Stimulated activated CD4-positive, alpha-beta T cell treated with anti-CD3 and anti-CD28 coated beads, TNF-alpha, amount 100 ng/mL, for 24 hours (primary cell): ENCODE data around the gene MYO18A.
"Not testable (repeated sequence)": the region's sequence is repeated elsewhere in the genome, so short reads cannot be mapped to it uniquely, and the experiment has no call there.

Experiments used
- DNase-seq, 3 experiments: peaks; one replicate each; pipeline ENCODE4 v3.0.0-alpha.2; 2020; ENCODE audit warnings: low read depth in 3 of 3

Gene MYO18A

DNA sequence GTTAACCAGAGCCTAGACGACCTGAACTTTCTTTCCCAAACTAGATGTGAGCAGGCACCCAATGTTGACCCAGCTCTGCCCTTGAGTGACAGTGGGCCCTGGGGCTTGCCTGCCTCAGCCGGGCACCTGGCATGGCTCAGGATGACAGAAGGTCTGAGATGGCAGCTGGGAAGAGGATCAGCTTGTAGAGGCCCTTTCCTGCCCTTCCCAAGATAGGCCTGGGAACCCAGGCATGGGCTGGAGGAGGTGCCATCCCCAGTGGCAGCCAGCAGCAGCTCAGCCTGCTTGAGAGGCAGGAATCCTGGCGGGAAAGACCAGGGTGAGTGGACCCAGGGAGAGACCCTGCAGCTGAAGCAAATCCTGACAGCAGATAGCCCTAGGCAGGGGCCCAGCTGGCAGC is 78.2 kb downstream of the MYO18A start:
- DNase-seq = no peak

DNA sequence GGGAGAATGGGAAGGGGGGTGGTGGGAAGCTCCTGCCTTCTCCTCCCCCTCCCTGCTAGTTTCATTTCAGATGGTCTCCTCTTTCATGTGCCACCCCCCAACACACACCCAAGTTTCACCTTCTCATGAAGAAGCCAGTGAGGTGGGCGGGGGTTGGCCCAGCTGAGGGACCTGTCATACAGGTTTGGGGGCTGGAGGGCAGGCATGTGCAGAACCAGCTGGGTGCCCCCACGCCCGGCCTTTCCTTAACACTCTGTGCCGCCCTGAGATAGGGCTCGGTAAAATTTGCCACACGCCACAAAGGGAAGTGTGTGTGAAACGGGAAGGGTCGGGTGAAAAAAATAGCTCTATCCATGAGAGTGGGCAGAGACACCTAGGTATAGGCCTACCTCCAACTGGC is 79.9 kb downstream of the MYO18A start:
- no peak for DNase-seq

DNA sequence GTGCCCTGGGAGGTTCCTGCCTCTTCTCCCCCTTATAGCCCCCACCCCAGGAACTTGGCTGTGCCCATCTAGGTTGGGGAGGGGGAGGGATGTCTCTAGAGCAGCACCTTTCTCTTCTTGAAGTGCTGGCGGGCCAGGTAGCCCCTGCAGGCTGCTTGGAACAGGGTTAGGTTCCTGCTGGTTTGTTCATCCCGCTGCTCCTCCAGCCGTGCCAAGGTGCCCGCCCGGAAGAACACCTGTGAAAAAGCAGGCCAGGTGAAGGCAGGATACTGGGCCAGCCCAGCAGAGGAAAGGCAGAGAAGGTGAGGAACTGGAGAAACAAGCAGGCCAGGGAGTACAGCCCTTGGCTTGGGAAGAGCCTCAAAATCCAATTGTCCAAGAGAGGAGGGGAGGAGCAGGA is 80.7 kb downstream of the MYO18A start:
- no peak for DNase-seq

DNA sequence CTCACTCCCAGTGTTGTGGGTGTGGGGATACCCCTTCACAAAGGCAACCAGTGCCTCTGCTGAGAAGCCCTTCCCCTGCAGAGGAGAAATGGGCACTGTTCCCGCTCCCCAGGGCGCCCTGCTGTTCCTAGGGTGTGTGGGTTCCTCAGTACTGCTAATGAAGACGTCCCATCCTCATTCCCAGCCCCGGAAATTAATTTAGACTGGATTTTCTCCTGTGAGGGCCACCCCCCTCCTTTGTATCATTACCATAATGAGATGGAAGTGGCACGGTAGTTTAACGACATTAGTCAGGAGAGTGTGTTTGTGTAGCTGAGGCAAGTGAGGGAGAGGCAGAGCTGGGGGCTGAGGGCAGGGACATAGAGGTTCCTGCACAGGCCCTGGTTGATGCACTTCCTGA is 84.1 kb downstream of the MYO18A start:
- DNase-seq = no peak

DNA sequence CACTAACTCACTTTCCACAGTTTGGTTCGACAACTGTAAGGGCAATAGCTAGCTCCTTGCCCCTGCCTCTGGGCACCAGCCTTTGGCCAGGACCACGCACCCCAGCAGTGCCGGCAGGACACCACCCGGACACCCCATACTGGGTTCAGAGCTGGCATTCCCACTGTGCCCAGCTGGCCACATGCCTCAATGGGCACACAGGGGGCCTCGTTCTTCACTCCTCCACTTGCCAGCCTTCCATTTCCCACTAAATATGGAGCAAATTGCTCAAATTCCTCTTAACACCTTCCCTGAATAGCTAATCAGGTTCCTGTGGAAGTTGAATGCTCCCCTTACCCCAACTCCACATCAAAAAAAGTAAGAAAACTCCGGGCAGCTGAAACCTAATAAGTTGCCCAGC is 84.8 kb downstream of the MYO18A start:
- no peak for DNase-seq

DNA sequence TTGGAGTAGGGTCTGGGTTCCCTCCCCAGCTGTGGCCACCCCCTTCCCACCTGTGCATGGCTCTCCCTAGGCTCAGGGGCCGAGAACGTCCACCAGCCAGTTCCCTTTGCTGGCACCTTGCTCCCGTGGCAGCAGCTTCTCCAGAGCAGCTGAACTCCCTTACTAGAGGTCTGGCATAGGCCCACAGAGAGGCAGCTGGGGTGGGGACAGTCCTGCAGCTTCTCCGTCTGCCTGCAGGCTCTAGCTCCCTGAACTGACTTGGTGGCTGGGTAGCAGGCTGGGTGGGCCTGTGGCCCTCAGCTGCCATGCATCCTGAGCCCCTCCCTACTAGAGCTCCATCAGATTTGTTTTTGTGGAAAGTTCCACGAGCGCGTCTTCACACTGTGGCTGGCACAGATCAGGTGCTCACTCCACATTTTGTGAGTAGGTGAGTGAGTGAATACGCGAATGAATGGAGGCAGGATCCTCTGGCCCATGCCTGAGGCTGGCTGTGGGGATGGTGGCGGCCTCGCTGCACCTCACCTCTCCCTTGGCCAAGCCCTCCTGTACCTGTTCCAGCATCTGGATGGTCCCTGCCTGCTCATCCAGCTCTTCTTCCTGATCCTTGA is 86.0 kb downstream of the MYO18A start:
- no peak for DNase-seq

DNA sequence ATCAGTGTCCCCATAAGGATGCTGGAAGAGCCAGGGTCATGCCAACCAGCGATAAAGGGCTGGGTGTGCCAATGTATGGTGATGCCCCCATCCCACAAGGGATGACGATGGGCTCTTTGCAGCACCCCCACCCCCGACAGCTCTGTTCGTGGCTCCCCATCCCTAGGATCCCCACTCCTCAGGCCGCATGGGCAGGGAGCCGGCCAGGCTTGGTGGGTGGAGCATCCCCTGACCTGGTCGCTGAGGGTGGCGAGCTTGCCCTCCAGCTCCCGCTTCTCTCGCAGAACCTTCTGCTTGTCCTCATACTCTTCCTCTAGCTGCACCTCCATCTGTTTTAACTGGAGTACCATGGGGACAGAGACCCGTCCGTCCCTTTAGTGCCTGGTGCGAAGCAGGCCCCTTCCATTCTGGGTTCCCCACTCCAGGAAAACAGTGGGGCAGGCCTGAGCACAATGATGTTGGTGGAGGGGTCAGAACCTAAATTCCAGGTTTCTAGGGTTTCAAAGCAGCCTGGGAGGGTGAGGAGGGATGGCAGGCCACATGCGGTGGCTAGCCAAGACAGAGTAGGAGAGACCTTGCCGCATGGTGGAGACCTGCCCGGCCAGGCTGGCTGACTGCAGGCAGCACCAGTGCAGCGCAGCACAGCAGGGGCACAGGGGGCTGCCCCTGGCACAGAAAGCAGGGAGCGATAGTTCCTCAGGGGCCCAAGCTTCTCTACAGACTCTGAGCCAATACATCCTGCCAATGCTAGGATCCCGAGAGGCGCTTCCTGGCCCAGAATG is 86.9 kb downstream of the MYO18A start:
- DNase-seq = no peak

DNA sequence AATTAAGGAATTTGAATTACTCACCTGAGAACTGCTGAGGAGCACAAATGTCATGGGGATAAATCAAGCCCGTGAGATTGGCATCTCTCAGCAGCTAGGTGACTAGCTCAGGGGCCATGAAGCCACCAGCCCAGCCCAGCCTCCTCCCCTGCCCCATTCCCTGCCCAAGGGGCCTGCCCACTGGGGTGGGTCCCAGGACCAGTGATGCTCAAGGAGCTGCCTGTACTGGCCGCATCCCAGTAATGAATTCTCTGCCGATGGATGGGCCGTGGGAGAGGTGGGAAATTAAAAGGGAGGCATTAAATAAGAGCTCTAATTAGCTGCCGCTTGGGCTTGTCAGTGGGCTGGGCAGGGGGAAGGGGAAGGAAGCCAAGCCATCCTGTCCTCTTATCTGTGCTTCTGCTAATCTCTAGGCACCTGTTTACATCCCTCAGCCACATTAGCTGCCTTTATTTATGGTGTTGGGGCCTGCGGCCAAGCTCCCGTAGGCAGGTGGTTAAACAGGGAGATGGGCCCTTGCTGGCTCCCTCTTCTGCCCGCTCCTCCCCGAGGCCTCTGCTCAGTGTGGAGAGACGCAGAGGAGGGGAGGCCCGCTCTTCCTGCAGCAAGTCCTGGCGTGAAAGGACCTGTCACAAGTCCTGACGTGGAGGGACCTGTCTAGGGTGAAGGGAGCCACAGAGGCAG is 88.5 kb downstream of the MYO18A start:
- no peak for DNase-seq

DNA sequence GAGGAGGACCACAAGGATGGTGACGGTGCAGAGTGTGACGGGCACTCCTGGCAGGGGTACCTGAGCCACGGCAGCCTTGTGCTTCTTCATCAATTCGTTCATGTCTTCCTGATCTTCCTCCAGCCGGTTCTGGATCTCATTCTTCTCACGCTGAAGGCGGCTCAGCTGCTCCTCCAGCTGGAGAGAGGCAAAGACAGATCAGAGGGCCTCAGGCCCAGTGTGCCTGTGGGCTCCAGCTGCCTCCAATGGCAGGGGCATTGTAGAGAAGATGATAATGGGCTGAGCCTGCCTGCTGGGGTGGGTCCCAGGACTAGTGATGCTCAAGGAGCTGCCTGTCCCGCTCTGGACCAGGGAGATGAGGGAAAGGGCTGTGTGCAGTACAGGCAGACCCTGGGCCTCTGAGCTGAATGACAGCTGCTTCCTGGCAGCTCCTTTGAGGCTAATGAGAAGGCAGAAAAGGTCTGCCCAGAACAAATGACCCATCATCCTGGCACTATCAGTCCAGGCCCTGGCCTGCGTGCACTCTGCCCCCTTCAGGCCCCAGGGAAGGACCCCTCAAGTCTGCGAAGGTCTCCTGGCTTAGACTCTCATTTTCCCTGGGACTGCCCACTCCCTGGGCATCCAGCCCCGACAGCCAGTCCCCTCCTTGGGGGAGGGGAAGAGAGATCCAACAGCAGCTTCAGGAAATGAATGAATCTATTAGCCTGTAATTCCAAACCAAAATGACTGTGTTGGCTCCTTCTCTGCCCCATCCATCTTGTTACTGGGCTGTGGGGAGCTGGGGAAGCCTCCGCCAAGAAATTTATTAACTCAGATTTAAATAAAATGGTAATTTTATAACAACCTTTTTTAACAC is 89.2 kb downstream of the MYO18A start:
- no peak for DNase-seq

DNA sequence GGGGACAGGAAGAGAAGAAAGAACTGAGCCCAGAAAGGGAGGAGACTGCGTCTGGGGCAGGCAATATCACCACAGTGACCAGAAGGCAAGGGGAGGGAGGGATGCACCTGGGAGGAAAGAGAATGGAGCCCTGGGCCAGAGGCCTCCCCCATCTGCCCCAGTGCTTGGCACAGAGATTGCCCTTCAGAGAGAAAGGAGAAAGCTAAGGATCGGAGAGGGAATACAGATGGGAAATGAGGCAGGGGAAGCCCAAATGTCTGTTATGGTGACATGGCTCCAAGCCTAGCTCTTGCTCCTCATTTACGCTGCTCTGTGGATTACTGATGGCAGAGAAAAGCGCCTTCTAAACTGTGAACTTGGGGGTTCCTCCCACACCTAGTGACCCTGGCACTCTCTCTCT is 90.1 kb downstream of the MYO18A start:
- DNase-seq = no peak

DNA sequence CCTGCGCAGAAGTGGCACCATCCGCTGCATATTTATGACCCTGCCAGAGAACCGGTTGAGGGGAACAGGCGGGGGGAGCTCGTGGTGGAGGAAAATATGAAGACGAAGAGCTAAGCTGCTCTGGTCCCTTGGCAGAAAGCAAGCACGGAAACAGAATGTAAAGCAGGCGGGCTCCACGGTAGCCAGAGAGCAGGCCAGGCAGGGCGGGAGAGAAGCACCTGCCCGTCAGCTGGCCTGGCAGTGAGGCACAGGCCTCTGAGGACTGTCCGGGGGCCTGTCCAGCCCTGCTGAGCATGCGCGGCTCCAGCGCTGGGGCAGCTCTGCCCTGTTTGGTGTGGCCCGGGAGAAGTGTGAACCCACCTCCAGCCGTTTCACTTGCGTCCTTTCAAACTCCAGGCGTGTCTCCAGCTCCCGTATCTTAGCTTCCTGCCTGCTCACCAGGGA is 90.6 kb downstream of the MYO18A start:
- no peak for DNase-seq

DNA sequence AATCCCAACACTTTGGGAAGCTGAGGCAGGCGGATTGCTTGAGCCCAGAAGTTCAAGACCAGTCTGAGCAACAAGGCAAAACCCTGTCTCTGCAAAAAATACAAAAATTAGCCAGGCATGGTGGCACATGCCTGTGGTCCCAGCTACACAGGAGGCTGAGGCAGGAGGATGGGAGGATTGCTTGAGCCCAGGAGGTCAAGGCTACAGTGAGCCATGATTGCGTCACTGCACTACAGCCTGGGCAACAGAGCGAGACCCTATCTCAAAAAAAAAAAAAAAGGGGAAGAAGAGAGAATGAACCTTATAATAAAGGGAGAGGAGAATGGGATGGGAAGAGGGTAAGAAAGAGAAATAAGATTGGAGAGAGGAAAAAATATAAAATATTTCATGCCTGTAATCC is 91.4 kb downstream of the MYO18A start:
- DNase-seq = not testable (repeated sequence)

DNA sequence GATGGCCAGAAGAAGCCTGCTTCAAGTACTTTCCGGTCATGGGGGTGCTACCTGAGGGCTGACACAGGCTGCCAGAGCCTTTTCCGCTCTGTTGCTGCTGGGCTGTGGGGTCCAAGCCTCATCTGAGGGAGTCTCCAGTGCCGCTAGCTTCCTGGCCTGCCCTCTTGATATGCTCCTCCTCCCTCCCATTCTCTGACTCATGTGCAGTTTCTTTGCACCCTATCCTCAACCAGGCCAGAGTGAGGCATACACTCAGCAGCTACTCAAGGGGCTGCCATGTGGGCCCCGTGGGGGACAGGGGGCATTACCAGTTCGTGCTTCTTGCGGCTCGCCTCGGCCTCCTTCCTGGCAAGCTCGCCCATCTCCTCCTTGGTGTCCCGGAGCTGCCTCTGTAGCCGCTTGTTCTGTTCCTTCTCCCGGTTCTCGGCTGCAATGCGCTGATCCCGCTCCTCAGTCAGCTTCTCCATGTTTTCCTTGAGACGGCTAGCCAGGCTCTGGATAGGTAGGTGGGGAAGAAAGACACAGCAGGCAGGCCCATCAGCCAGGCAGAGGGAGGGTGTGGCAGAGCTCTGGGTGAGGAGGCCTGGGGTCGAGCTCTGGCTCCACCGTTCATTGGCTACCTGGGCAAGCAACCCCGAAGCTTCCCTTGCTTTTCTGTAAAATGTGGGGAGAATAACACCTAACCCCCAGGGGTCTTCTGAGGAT is 93.4 kb downstream of the MYO18A start:
- DNase-seq = no peak

DNA sequence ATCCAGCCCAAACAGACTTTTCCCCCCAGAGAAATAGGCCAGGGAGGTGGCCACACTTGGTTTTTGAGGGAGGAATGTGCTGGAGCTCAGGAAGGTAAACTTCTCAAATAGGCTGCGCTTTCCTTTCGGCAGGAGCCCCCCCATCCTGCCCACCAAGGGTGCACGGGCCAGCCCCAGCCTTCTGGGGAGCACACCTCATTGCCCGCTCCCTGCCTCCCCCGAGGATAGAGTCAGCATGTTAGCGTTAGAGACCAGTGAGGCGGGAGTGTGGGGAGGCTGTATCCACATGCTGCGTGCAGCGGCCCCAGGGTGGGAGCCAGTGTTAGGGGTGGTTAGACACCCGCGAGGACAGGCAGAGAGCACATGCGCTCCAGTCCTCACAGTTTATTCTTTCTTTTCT is 95.0 kb downstream of the MYO18A start:
- DNase-seq = no peak

DNA sequence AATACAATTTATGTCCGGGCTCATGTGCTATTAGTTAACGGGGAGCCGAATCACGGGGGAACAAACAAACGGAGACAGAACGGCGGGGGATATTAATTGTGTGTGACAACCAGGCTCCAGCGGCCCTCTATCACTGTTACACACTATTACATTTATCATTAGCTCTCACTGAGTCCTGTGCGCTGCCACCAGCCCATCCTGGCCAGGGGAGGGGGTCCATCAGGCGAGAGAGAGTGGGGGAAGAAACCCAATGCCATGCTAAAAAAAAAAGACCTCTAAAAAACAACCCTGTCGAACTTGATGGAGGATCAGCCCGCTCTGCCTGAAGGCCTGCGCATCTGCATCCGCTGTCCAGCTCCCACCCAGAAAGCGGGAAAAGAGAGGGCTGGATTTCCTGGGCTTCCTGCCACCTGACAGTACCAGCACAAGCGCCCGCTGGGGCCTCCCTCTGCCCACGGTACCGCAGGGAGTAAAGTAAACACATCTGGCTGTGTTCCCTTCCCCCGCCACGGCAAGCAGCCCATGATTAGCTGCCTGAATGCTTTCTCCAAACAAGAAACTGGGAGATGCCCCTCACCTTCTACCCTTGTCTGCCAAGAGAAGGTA is 95.6 kb downstream of the MYO18A start:
- no peak for DNase-seq

DNA sequence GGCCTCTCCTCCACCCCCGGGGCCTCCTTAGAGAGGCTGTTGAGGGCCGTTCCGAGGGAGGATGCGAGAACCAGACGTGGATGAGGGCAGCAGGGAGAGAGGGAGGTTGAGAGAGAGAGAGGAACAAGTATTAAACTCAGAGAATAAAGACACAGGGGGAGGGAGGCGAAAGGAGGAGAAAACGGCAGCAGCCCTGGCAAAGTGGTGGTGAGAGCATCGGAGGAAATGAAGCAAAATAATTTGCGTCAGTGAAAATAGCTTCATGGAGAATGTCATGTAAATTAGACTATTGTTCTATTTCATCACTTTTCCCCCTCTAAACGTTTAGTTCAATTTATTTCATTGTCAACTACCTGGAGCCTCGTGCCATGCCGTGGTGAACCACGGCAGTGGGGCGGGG is 99.2 kb downstream of the MYO18A start:
- DNase-seq = no peak

DNA sequence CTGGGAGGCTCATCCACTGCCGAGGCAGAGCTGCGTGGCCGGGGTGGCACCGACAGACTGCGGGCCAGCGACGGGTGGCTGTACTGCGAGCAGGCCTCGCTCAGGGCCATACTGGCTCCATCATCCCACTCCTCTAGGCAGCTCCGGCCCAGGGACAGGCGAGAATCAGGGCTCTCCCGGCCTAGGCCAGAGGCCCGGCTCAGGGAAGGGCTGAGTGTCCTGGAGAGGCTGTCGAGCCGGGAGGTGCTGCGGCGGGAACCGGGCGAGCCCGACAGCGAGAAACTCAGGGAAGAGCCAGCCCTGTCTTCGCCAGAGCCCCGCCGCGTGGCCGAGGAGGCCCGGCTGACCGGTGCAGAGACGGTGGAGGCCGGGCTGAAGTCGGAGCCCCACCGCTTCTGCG is 99.9 kb downstream of the MYO18A start:
- DNase-seq = no peak

DNA sequence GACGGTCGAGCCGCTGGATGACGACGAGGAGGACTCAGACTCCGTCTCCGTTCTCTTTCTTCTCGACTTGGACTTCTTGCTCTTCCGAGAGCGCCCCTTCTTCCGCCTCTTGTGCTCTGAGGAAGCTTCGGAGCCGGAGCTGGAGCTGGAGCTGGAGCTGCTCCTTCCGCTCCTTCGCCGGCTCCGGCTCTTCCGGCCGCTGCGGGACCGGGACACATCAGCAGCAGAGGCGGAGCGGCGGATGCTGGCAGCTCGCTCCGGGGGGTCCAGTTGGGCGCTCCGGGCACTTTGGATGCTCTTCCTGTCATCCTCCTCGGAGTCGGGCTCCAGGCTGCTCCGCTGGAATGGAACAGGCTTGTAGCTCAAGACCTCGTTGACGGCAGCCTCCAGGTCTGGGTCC is 100.3 kb downstream of the MYO18A start:
- no peak for DNase-seq

DNA sequence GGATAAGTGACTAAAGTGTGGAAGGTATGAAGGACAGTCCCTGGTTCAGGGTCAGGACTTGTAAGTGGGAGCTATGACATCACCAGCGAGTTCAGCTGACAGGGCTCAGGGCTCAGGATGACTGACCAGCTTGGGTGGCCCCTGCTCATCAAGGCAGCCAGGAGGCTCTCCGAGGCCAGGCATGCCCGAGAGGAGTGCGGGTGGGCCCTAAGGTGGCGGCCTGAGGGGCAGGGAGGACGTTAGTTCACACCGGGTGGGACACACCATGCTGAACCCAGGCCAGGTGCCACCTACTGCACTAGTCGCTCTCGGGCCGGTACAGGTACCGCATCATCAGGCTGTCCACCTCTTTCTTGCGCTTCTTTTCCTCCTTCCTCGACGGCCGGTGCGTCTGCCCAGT is 100.8 kb downstream of the MYO18A start:
- no peak for DNase-seq

DNA sequence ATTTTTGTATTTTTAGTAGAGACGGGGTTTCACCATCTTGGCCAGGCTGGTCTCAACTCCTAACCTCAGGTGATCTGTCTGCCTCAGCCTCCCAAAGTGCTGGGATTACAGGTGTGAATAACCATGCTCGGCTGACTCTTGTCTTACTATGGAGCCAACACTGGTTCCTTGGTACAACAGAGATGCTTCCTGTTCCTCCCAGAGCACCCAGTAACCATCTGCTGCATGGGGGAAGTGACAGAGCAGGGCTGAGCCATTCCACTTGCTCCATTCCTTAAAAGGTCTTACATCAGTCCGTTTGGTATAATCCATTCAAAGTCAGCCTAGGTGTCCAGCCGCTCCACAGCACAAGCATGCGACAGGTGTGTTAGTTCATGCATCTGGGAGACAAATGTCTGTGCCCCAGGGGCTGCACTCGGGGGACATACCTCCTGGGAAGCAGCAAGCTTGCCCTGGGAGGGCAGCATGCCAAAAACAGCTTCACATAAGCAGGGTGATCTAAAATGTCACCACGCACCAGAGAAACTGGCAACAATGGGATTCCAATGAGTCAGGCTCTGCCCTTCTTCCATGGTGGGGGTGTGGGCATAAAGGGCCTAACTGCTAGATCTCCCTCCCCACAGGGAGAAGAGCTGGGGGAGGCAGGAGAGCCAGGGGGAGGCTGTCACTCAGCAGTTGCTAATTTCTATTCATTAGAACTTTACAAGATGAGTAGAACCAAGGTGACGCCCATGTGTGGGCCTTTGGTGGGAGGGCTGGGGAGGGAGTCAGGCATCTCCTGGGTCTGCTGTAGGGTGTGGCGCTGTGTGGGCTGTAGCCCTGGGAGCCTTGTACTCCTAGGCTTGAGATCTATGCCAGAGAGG is 101.8 kb downstream of the MYO18A start:
- DNase-seq = no peak
